GM18907 (cell line): ENCODE measurements around the gene CCN6.

ENCODE experiments used
- ATAC-seq: cut with Tn5 transposase; IDR thresholded peaks from one replicate; pipeline ENCODE4 v1.9.1; 2021; ENCODE audit warnings: mild to moderate bottlenecking, moderate library complexity; ENCODE audit not compliant: unreplicated experiment

The CCN6 gene

GRCh38 chr6:112054001-112054400 lies at the start of gene CCN6:
CCN6 (plus strand) TSS chr6:112054104; CDS start chr6:112054358, 254 bp downstream.
- ATAC-seq, result no peak

GRCh38 chr6:112004201-112005012 lies 49.5 kb upstream of the CCN6 start:
- ATAC-seq, result no peak

- ATAC-seq, result no peak
These were observed 48.9 kb upstream of the CCN6 start for GRCh38 chr6:112005013-112005371.

- no peak for ATAC-seq
These were observed 46.6 kb upstream of the CCN6 start for GRCh38 chr6:112007254-112007653.

- no peak for ATAC-seq
These were observed 46.1 kb upstream of the CCN6 start for GRCh38 chr6:112007805-112008204.

GRCh38 chr6:112008482-112008881 lies 45.4 kb upstream of the CCN6 start:
- no peak for ATAC-seq

- ATAC-seq, result no peak
These were observed 43.6 kb upstream of the CCN6 start for GRCh38 chr6:112010328-112010727.

GRCh38 chr6:112013051-112013450 lies 40.9 kb upstream of the CCN6 start:
- no peak for ATAC-seq

- ATAC-seq, result no peak
These were observed 39.4 kb upstream of the CCN6 start for GRCh38 chr6:112014483-112014882.

GRCh38 chr6:112015725-112016124 lies 38.2 kb upstream of the CCN6 start:
- no peak for ATAC-seq

- no peak for ATAC-seq
These were observed 37.6 kb upstream of the CCN6 start for GRCh38 chr6:112016320-112016719.

- ATAC-seq, result no peak
These were observed 36.7 kb upstream of the CCN6 start for GRCh38 chr6:112017169-112017568.

- no peak for ATAC-seq
These were observed 36.0 kb upstream of the CCN6 start for GRCh38 chr6:112017760-112018537.

GRCh38 chr6:112018619-112019416 lies 35.1 kb upstream of the CCN6 start:
- no peak for ATAC-seq

GRCh38 chr6:112019589-112019988 lies 34.3 kb upstream of the CCN6 start:
- ATAC-seq, result no peak

- no peak for ATAC-seq
These were observed 32.1 kb upstream of the CCN6 start for GRCh38 chr6:112021691-112022310.

GRCh38 chr6:112022749-112023148 lies 31.2 kb upstream of the CCN6 start:
- ATAC-seq, result no peak

GRCh38 chr6:112024464-112024863 lies 29.4 kb upstream of the CCN6 start:
- no peak for ATAC-seq

GRCh38 chr6:112026933-112027332 lies 27.0 kb upstream of the CCN6 start:
- no peak for ATAC-seq

GRCh38 chr6:112027942-112028674 lies 25.8 kb upstream of the CCN6 start:
- peak; percentile 78 for ATAC-seq
